Renal pelvis (tissue), 4 donors: ENCODE data around the gene NDUFA5. TPM values are rescaled to one million over a fixed set of nuclear protein-coding genes. Genes with fewer than 3 reads are reported as not detected.
"Not testable (repeated sequence)": the region's sequence is repeated elsewhere in the genome, so short reads cannot be mapped to it uniquely, and the experiment has no call there.

Source experiments
- DNase-seq: peaks from one replicate; pipeline ENCODE4 v3.0.0-alpha.2; 2013
- polyA plus RNA-seq, 3 donors: library from polyadenylated mRNA; unstranded; fragments of 120-200 nt; gene quantifications; one replicate each; pipeline ENCODE4 v1.2.1, GENCODE V29; 2013; ENCODE audit not compliant: insufficient read length in 3 of 3

Gene NDUFA5
- polyA plus RNA-seq, 3 donors, result 188 to 207 (median 201) TPM

DNA sequence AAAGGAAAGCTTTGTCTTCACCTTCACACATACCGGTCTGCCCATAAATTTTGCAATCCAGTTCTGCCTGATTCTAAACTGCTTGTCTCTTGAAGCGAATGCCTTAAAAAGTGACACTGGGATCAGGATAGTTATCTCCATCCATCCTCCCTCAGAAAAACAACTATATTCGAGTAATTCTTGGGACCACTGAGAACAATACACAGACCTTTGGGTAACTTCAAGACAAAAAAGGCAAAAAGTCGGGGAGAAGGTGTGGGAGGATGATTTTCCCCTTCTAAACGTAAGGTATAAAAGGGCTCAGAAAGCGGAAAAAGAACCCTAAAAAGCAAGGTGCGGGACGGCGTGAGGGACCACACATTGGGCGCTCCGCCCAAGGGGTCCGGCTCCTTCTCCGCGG is 25.3 kb downstream of the NDUFA5 start:
- DNase-seq, result not testable (repeated sequence)

DNA sequence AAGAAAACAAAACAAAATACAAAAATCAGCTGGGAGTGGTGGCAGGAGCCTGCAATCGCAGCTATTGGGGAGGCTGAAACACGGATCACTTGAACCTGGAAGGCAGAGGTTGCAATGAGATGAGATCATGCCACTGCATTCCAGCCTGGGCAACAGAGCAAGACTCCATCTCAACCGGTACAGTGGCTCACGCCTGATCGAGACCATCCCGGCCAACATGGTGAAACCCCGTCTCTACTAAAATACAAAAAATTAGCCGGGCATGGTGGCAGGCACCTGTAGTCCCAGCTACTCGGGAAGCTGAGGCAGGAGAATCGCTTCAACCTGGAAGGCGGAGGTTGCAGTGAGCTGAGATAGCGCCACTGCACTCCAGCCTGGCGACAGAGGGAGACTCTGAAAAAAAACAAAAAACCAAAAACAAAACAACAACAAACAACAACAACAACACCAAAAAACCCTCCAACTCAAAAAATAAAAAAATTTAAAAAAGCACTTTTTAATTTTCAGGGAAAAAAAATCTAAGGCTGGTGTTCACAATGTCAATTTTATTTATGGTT is 27.5 kb downstream of the NDUFA5 start:
- DNase-seq, result not testable (repeated sequence)

DNA sequence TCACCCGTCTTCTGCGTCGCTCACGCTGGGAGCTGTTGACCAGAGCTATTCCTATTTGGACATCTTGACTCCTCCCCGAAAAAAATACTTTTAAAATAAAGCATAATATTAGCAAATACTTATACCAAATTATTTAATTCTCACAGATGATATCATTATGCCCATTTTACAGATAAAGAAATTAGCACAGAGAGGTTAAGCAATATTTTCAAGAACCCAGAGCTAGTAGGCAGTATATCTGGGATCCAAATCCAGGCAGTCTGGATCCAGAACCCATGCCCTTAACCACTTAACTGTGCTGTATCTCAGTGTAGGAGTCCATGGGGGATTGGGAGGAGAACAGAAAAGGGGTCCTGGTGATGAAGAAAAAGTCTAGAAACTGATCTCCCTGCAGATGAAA is 29.4 kb downstream of the NDUFA5 start:
- no peak for DNase-seq

DNA sequence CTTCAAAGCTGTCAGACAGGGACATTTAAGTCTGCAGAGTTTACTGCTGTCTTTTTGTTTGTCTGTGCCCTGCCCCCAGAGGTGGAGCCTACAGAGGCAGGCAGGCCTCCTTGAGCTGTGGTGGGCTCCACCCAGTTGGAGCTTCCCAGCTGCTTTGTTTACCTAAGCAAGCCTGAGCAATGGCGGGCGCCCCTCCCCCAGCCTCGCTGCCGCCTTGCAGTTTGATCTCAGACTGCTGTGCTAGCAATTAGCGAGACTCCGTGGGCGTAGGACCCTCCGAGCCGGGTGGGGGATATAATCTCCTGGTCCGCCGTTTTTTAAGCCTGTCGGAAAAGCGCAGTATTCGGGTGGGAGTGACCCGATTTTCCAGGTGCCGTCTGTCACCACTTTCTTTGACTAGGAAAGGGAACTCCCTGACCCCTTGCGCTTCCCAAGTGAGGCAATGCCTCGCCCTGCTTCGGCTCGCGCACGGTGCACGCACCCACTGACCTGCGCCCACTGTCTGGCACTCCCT is 29.8 kb downstream of the NDUFA5 start:
- DNase-seq, result not testable (repeated sequence)

DNA sequence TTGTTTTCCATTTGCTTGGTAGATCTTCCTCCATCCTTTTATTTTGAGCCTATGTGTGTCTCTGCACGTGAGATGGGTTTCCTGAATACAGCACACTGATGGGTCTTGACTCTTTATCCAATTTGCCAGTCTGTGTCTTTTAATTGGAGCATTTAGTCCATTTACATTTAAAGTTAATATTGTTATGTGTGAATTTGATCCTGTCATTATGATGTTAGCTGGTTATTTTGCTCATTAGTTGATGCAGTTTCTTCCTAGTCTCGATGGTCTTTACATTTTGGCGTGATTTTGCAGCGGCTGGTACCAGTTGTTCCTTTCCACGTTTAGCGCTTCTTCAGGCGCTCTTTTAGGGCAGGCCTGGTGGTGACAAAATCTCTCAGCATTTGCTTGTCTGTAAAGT is 31.1 kb downstream of the NDUFA5 start:
- DNase-seq, result not testable (repeated sequence)

DNA sequence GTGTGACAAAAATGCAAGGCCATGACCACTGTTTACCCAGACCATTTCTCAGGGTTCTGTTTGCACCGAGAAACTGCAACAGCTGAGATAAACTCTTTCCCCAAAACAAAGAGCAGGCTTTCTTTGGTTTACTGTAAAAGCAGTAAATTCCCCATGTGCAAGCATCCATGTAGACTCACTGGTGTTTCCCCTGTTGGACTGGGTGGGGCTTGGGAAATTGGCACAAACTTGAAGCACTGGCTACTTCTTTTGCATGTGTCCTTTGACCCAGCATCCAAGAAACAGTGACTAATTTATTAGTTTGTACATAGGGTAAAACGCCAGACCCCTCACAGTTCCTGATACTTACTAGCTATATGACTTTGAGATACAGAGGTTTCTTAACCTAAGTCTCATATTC is 35.6 kb downstream of the NDUFA5 start:
- peak; percentile 75 for DNase-seq

DNA sequence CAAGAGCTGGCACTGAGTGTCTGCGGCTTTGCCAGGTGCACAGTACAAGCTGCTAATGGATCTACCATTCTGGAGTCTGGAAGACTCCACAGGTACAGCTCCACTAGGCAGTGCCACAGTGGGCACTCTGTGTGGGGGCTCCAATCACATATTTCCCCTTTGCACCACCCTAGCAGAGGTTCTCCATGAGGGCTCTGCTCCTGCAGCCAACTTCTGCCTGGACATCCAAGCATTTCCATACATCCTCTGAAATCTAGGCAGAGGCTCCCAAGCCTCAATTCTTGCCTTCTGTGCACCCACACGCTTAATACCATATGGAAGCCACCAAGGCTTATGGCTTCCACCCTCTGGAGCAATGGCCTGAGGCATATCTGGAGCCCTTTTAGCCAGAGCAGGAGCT is 52.4 kb downstream of the NDUFA5 start:
- no peak for DNase-seq

DNA sequence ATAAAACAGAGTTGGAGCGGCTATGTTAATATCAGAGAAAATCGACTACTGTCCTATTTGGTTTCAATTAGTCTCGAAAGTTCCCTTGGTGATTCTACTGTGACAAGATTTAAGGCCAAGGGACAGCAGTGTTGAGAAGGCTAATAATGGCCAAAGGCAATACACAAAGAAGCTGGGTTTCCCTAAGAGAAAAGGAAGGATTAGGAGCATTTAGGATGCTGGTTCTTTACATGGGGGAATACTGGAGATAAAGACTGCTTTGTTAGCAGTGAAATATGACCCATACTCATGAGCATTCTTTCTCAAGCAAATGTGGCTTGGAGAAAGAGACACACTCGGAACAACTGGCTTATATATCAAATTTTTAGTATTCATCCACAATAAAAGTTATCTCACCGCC is 55.4 kb downstream of the NDUFA5 start:
- DNase-seq, result no peak

DNA sequence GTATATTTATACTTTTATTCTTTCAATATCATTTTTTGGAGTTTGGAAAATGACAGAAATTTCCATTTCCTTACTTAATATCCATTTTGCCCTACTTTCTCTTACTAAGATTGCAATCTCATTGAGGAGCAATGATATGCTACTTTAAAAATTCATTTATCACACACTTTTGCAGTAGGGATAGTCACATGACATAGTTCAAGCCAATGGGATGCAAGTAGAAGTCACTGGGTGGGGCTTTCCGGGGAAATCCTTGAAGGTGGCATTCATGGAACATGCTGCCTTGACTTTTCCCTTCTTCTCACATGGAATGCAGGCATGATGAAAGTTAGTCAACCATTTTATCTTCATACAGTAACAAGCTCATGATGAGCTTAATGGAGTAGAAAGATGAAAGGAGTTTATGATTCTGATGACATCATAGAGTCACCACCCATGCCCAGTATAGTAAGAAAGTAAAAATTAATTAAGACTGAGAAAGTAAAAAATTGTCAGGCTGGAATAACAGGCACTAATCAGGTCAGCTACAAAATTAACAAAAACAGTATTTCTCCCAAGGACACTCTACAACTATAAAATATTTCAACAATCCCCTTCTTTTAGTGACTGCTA is 56.6 kb downstream of the NDUFA5 start:
- DNase-seq, result no peak

DNA sequence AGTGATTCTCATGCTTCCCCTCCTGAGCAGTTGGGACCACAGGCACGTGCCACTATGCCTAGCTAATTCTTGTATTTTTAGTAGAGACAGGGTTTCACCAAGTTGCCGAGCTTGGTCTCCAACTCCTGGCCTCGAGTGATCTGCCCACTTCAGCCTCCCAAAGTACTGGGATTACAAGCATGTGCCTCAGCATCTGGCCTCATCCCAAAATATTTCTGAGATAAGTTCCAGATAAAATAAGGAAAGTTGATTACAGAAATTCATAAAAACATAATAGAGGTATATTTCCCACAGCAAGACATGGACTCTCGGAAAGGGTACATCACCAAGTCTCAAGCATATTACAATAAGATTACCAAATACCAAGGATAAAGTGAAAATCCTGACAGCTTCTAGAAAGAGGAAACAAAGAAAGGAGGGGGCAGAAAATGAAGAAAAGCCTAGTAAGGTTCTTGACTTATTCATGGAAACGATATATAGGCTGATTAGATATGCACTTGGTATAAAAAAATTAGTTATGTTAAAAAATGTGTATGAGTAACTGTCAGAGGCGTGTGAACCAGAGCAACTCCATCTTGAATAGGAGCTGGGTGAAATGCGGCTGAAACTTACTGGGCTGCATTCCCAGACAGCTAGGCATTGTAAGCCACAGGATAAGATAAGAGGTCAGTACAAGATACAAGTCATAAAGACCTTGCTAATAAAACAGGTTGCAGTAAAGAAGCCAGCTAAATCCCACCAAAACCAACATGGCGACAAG is 58.2 kb downstream of the NDUFA5 start:
- DNase-seq, result no peak

DNA sequence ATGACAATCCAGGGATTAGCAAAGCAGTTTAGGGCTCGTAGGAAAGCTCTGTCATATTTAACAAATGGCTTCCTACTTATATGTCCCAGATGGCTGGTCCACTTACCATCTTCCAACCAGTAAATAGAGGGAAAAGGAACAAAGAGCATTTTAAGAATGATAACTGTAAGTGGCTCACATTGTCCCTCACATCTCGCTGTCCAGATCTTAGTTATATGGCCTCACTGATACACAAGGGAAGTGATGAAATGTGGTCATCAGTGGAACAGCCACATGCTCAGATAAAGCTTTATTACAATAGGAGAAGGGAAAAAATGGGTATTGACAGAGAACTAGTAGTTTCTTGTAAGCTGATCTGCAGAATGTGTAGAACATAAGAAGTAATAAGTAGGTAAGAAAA is 59.0 kb downstream of the NDUFA5 start:
- no peak for DNase-seq

DNA sequence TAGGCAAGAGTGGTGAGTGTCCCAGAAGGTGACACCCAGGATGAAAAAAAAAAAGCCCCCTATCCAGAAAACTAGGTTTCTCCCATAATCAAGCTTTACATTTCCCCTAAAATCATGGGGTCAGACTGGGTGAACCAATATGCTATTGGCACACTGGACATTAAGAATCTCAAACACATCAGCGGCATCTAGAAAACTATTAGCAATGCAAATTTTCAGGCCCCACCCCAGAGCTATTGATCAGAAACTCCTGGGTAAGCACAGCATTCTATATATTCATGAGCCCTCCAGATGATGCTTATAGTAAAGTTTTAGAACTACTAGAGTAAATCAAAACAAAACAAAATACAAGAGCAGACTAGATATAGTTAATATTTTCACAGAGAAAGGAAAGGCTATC is 59.6 kb downstream of the NDUFA5 start:
- DNase-seq, result no peak

DNA sequence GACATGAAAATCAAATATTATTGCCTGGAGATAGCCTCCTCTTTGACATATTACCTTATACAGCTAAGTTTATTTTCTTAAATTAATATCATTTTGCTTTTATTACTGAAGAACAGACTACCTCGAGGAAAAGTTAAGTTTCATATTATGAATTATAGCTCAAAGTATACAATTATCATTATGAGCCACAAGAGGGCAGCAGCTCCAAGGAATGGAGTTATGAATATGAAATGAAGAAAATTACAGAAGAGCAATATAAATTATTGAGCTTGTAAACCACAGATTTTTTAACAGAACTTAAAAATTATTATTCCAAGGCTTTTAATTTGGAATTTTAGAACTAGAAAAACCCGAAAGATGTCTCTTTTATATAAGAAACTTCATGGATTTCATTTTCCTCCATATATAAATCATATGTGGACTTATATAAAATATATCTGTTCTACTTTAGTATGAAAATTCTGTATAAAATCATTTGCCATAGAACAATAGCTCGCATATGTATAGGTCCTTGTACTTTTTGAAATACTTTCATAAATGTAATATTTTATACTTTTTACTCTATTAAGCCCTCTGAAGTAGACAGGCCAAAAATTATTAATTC is 63.3 kb downstream of the NDUFA5 start:
- DNase-seq, result peak; percentile 20

DNA sequence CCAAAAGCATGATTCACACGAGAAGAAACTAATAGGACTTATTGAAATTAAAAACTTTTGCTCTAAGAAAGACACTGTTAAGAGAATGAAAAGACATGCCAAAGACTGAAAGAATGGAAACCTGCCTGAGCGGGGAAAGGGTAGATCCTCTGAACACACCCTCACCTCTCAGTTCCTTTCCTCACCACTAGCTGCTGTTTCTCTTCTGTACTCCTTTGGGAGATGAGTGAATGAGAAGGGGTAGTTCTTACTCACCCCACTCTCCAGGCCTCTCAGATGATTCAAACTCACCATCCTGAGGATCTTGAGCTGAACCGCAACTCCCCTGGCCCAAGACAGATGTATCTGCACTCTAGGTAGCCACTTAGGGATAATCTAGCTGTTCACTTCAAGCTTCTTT is 65.1 kb downstream of the NDUFA5 start:
- DNase-seq, result no peak

Other genes with a start within 250 kb of the NDUFA5 start
- gene IQUB, start 23.2 kb downstream of the NDUFA5 start, polyA plus RNA-seq, result 1 to 10 TPM; 4.4 to 7.8 (median 6.3) TPM
- 1 to 10 TPM; 1.8 to 2.1 (median 1.9) TPM for gene ASB15, start 44.0 kb upstream of the NDUFA5 start, polyA plus RNA-seq
- under 1 TPM in 1 of 3 donors, not detected in 2; 0.25 TPM for gene LMOD2, start 98.0 kb upstream of the NDUFA5 start, polyA plus RNA-seq
- 10 to 100 TPM; 67.6 to 71.6 (median 70.0) TPM for gene WASL, start 191.2 kb upstream of the NDUFA5 start, polyA plus RNA-seq